Liver (tissue), 9 donors: Measurements from ENCODE around the gene ETNPPL. TPM values are rescaled to one million over a fixed set of nuclear protein-coding genes. Genes with fewer than 3 reads are reported as not detected.
"Not testable (repeated sequence)": the region's sequence is repeated elsewhere in the genome, so short reads cannot be mapped to it uniquely, and the experiment has no call there.

Experiments
- DNase-seq: peaks from one replicate; pipeline ENCODE4 v3.0.0-alpha.2; 2017; ENCODE audit warnings: low spot score
- H3K27ac ChIP-seq, 2 donors: one replicate each; pipeline ENCODE4 v1.7.0; 2013; ENCODE audit warnings: inconsistent platforms in 2 of 2, low read length in 2 of 2, control low read depth in 1 of 2, low read depth in 1 of 2, mild to moderate bottlenecking in 1 of 2
- H3K27me3 ChIP-seq, 4 donors: one replicate each; pipeline versions ENCODE4 v1.6.1 to v1.7.0; 2013; ENCODE audit warnings: low read length in 3 of 4, inconsistent platforms in 1 of 4, mild to moderate bottlenecking in 1 of 4, moderate library complexity in 1 of 4; ENCODE audit not compliant: control insufficient read depth in 4 of 4, insufficient read depth in 4 of 4
- H3K36me3 ChIP-seq, 4 donors: one replicate each; pipeline versions ENCODE4 v1.6.1 to v1.7.0; 2013; ENCODE audit warnings: low read length in 3 of 4, mild to moderate bottlenecking in 3 of 4, low read depth in 1 of 4, moderate library complexity in 1 of 4; ENCODE audit not compliant: control insufficient read depth in 4 of 4, insufficient read depth in 3 of 4
- H3K4me1 ChIP-seq, 4 donors: one replicate each; pipeline versions ENCODE4 v1.6.1 to v1.7.0; 2013; ENCODE audit warnings: low read length in 3 of 4, mild to moderate bottlenecking in 3 of 4, moderate library complexity in 1 of 4; ENCODE audit not compliant: control insufficient read depth in 4 of 4, insufficient read depth in 4 of 4
- H3K4me3 ChIP-seq, 3 donors: one replicate each; pipeline versions ENCODE4 v1.6.1 to v1.7.0; 2013; ENCODE audit warnings: low read length in 3 of 3, control low read depth in 1 of 3, low read depth in 1 of 3, mild to moderate bottlenecking in 1 of 3
- H3K9ac ChIP-seq, 2 donors: one replicate each; pipeline ENCODE4 v1.7.0; 2013; ENCODE audit warnings: low read length in 2 of 2, mild to moderate bottlenecking in 2 of 2, moderate library complexity in 2 of 2, control low read depth in 1 of 2, low read depth in 1 of 2
- H3K9me3 ChIP-seq, 4 donors: one replicate each; pipeline versions ENCODE4 v1.6.1 to v1.7.0; 2013; ENCODE audit warnings: low read length in 3 of 4; ENCODE audit not compliant: control insufficient read depth in 4 of 4
- ATF3 ChIP-seq: IDR thresholded peaks from 2 replicates; pipeline ENCODE4 v1.6.1; 2016; ENCODE audit warnings: antibody characterized with exemption
- CTCF ChIP-seq: fragments of 150-350 bp; IDR thresholded peaks from 2 replicates; pipeline ENCODE4 v1.5.1; 2017; ENCODE audit warnings: improper control_type of control experiment, low read depth, low read length; ENCODE audit not compliant: missing input control
- FOXA2 ChIP-seq: IDR thresholded peaks from 2 replicates; pipeline ENCODE4 v1.6.1; 2016; ENCODE audit warnings: antibody characterized with exemption
- GABPA ChIP-seq, 2 donors: IDR thresholded peaks in 1 of 2; conservative IDR thresholded peaks in 1 of 2; 2 replicates each; pipeline ENCODE4 v1.6.1; 2016; ENCODE audit warnings: antibody characterized with exemption in 2 of 2, mild to moderate bottlenecking in 1 of 2, moderate library complexity in 1 of 2
- HNF4G ChIP-seq: IDR thresholded peaks from 2 replicates; pipeline ENCODE4 v1.6.1; 2016; ENCODE audit warnings: antibody characterized with exemption
- RAD21 ChIP-seq, 2 donors: IDR thresholded peaks; 2 replicates each; pipeline ENCODE4 v1.6.1; 2016; ENCODE audit warnings: antibody characterized with exemption in 2 of 2, mild to moderate bottlenecking in 2 of 2
- REST ChIP-seq: IDR thresholded peaks from 2 replicates; pipeline ENCODE4 v1.6.1; 2016; ENCODE audit warnings: antibody characterized with exemption, mild to moderate bottlenecking
- RXRA ChIP-seq, 2 donors: IDR thresholded peaks; 2 replicates each; pipeline ENCODE4 v1.6.1; 2017 to 2018; ENCODE audit warnings: antibody characterized with exemption in 2 of 2, mild to moderate bottlenecking in 1 of 2
- SP1 ChIP-seq: IDR thresholded peaks from 2 replicates; pipeline ENCODE4 v1.6.1; 2018; ENCODE audit warnings: antibody characterized with exemption, mild to moderate bottlenecking
- TAF1 ChIP-seq: conservative IDR thresholded peaks from 2 replicates; pipeline ENCODE4 v1.6.1; 2016; ENCODE audit warnings: antibody characterized with exemption, mild to moderate bottlenecking
- WGBS: extraction: QIAGEN DNeasy Blood & Tissue Kit; methylation state at CpG from one replicate; pipeline ENCODE4 v1.1.7; 2013; 5-methylcytosine and 5-hydroxymethylcytosine counted together
- polyA plus RNA-seq, 2 donors: library from polyadenylated mRNA; stranded (reverse) in 1 of 2; unstranded in 1 of 2; fragments of 200-250 nt in 1 of 2; fragments of >200 nt in 1 of 2; fragmentation: Nextera tagmentation in 1 of 2; extraction: Ambion mirVana in 1 of 2; gene quantifications; one replicate each; pipeline versions ENCODE4 v1.2.1 to v1.2.3, GENCODE V29; 2013 to 2015
- total RNA-seq, 2 donors: library from RNA; depleted of rRNA; stranded (reverse); fragments of >200 nt; gene quantifications; one replicate each; pipeline ENCODE4 v1.2.3, GENCODE V29; 2014
- donor health status: healthy.
- donor health status: healthy.
- donor health status: healthy.
- donor health status: healthy.
- donor health status: healthy.

The ETNPPL gene
- total and polyA plus RNA-seq, 4 donors: 2.5 to 43.3 (median 25.3) TPM

- no peaks in the 10 kb centered on the region for H3K9me3 ChIP-seq
- TF ChIP-seq FOXA2 (no peak), ATF3 (no peak), HNF4G (no peak), RXRA (IDR thresholded peaks at IDR 0.05) (no peak), TAF1 (no peak), GABPA (IDR thresholded peaks at IDR 0.05 in 1 of 2, conservative IDR thresholded peaks at IDR 0.05 in 1 of 2) (no peak), REST (no peak), RAD21 (IDR thresholded peaks at IDR 0.05) (no peak)
These were observed 45.5 kb downstream of the ETNPPL start for GRCh38 chr4:108717386-108717785.

GRCh38 chr4:108716340-108716739 is 46.5 kb downstream of the ETNPPL start:
- no peak for DNase-seq
- WGBS: 50% methylated on average over 2 of the region's 2 CpGs
- peaks cover 0 to 10% (median 8%) of the 10 kb centered on the region in 4 donors for H3K4me1 ChIP-seq
- H3K4me3 ChIP-seq: no peak overlapping the region
- no peaks in the 10 kb centered on the region for H3K9me3 ChIP-seq
- TF ChIP-seq RAD21 (IDR thresholded peaks at IDR 0.05): peak in 1 of 2 donors; percentile 30
- TF ChIP-seq REST: no peak
- H3K36me3 ChIP-seq: no peaks in the 10 kb centered on the region
- H3K27ac ChIP-seq: no peak overlapping the region
- H3K27me3 ChIP-seq: no peaks in the 10 kb centered on the region
- no peak overlapping the region for H3K9ac ChIP-seq

More at GRCh38 chr4:108717386-108717785, 45.5 kb downstream of the ETNPPL start:
- no peak for DNase-seq
- 83% methylated on average over 2 of the region's 2 CpGs for WGBS
- Histone ChIP-seq H3K4me3 (no peak overlapping the region), H3K4me1 (peaks cover 0 to 10% (median 8%) of the 10 kb centered on the region in 4 donors), H3K27me3 (no peaks in the 10 kb centered on the region), H3K9ac (no peak overlapping the region), H3K27ac (no peak overlapping the region), H3K36me3 (no peaks in the 10 kb centered on the region)

- Histone ChIP-seq H3K36me3 (no peaks in the 10 kb centered on the region), H3K27ac (no peak overlapping the region), H3K9me3 (no peaks in the 10 kb centered on the region), H3K9ac (no peak overlapping the region), H3K4me3 (no peak overlapping the region), H3K4me1 (peaks cover 0 to 10% (median 8%) of the 10 kb centered on the region in 4 donors), H3K27me3 (no peaks in the 10 kb centered on the region)
- 27% methylated on average over 4 of the region's 4 CpGs for WGBS
- no peak for DNase-seq
- TF ChIP-seq CTCF: peak; percentile 13
- TF ChIP-seq RAD21 (IDR thresholded peaks at IDR 0.05): peak; percentile 40 to 58
- TF ChIP-seq SP1: no peak
These were observed 48.0 kb downstream of the ETNPPL start for GRCh38 chr4:108714880-108715279.

- H3K27me3 ChIP-seq, H3K9me3 ChIP-seq, H3K27ac ChIP-seq, H3K36me3 ChIP-seq, DNase-seq, H3K9ac ChIP-seq, H3K4me3 ChIP-seq: not testable (repeated sequence)
- WGBS: 74% methylated on average over 7 of the region's 7 CpGs
- peaks cover 0 to 15% (median 9%) of the 10 kb centered on the region in 4 donors for H3K4me1 ChIP-seq
These were observed 52.3 kb downstream of the ETNPPL start for GRCh38 chr4:108710578-108710977.
